ENCODE data around the gene FBXO3. TPM values are rescaled to one million over a fixed set of nuclear protein-coding genes. Genes with fewer than 3 reads are reported as not detected.
"Not testable (repeated sequence)": the region's sequence is repeated elsewhere in the genome, so short reads cannot be mapped to it uniquely, and the experiment has no call there.

Gene FBXO3
- total RNA-seq, 6 experiments from 2014 or later: 25.3 to 30.0 (median 27.3) TPM

DNA sequence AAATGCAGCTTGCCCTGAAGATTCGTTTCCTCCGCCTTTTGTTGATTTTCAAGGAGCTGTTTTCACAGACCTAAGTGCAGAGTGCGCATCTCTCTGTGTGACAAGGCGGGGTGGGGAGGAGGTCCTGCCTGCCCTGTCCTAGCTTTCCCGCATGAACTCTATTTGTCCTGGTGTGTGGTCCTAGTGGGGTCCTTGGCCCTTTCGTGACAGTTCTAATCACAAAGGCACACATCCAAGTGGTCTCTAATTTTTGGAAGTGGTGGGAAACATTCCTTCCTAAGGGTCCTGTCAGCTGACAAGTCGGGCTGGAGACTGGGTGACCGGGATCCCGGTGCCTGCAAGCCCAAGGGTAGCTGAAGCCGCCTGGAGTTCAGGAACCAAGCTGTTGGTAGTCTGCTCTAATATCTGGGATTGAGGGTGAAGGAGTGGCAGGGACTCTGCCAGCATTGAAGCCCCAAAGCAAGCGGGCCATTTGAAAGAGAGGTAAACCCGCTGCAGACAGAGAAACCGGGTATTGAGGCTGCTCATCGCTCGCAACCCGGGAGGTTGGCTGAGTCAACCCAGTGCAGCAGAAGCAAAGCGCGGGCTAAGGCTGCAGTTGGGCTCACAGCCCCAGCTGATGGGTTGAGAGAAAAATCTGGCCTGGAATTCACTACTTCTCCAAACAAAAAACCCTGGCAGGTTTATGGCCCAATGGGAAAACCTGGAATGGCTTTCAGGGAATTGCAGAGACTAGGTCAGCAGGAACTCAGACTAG, 28.1 kb upstream of the FBXO3 start:
- TF ChIP-seq, protein P1, sequence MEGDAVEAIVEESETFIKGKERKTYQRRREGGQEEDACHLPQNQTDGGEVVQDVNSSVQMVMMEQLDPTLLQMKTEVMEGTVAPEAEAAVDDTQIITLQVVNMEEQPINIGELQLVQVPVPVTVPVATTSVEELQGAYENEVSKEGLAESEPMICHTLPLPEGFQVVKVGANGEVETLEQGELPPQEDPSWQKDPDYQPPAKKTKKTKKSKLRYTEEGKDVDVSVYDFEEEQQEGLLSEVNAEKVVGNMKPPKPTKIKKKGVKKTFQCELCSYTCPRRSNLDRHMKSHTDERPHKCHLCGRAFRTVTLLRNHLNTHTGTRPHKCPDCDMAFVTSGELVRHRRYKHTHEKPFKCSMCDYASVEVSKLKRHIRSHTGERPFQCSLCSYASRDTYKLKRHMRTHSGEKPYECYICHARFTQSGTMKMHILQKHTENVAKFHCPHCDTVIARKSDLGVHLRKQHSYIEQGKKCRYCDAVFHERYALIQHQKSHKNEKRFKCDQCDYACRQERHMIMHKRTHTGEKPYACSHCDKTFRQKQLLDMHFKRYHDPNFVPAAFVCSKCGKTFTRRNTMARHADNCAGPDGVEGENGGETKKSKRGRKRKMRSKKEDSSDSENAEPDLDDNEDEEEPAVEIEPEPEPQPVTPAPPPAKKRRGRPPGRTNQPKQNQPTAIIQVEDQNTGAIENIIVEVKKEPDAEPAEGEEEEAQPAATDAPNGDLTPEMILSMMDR (IDR thresholded peaks at IDR 0.05): no peak
- Mint-ChIP-seq H3K9me3 (no peaks in the 10 kb centered on the region), H3K27ac (no peak overlapping the region; the same call in 1 of the 2 replicates), H3K4me3 (peak overlapping the region; percentile 82), H3K27me3 (ENCODE audit: insufficient read depth) (peaks cover 24% of the 10 kb centered on the region), H3K4me1 (ENCODE audit: low read depth) (peaks cover 16% of the 10 kb centered on the region), H3K36me3 (ENCODE audit: low read depth) (no peaks in the 10 kb centered on the region)
- DNase-seq: peak; percentile 80

DNA sequence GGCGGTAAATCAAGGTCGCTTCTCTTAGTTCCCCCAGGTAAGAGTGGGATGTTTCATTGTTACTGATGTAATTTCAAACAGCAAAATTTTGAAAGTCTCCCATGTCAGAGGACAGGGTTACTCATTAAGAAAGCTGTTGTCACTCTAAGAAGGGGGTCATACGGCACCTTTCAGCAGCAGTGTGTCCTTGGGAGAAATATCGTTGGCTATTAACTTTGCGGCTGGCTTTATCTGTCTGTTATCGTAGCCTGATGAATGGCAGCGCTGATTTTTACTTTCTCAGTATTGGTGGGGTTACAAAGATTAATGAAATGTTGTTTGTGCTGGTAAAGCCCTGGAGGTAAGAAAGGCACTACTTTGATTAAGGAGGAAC, 27.5 kb upstream of the FBXO3 start:
- peak overlapping the region; percentile 82 for H3K4me3 Mint-ChIP-seq
- H3K4me1 Mint-ChIP-seq (ENCODE audit: low read depth): peaks cover 16% of the 10 kb centered on the region
- H3K36me3 Mint-ChIP-seq (ENCODE audit: low read depth): no peaks in the 10 kb centered on the region
- no peak for DNase-seq
- TF ChIP-seq, protein P1 (IDR thresholded peaks at IDR 0.05): no peak
- H3K9me3 Mint-ChIP-seq: no peaks in the 10 kb centered on the region
- H3K27ac Mint-ChIP-seq: no peak overlapping the region
- H3K27me3 Mint-ChIP-seq (ENCODE audit: insufficient read depth): peaks cover 28% of the 10 kb centered on the region

DNA sequence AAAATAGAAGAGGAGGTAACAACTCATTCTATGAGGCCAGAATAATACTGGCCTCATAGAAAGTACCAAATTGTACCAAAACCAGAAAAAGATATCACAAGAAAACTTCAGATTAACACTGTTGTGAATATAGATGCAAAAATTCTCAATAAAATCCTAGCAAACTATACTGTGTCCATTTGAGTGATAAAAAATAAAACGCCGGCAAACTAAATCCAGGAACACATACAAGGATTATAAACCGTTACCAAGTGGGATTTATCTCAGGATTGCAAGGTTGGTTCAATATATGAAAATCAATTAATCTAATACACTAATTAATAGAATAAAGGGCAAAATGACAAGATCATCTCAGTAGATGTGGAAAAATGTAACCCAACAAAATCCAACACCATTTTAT, 23.6 kb upstream of the FBXO3 start:
- TF ChIP-seq, protein P1 (IDR thresholded peaks at IDR 0.05): no peak
- DNase-seq: no peak
- Mint-ChIP-seq H3K4me3 (no peak overlapping the region), H3K9me3 (peaks cover 5% of the 10 kb centered on the region; the same call in 1 of the 2 replicates), H3K36me3 (ENCODE audit: low read depth) (peaks cover 5% of the 10 kb centered on the region; the same call in 1 of the 2 replicates), H3K4me1 (ENCODE audit: low read depth) (peaks cover 16% of the 10 kb centered on the region), H3K27me3 (ENCODE audit: insufficient read depth) (peaks cover 37% of the 10 kb centered on the region), H3K27ac (no peak overlapping the region)

DNA sequence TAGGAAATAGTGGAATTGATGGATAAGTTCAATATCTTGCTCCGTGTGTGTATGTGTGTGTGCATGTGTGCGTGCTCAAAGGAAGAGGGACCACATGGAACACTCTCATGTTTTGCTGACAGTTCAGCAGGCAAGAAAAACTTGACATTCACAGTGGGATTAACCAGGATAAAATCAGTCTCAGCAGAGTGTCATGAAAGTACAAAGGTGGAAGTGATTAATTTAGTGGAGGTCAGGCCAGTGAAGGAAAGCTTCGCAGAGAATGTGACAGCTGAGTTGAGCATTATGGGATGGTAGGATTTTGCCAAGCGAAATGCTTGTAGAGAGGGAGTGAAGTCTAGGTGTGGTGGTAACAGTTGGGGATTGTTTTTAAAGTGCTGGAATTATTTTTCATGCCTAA, 15.7 kb upstream of the FBXO3 start:
- no peak for DNase-seq
- Mint-ChIP-seq H3K27ac (no peak overlapping the region), H3K9me3 (peaks cover 5% of the 10 kb centered on the region; the same call in 1 of the 2 replicates), H3K4me1 (ENCODE audit: low read depth) (no peaks in the 10 kb centered on the region), H3K4me3 (no peak overlapping the region), H3K27me3 (ENCODE audit: insufficient read depth) (peaks cover 26% of the 10 kb centered on the region), H3K36me3 (ENCODE audit: low read depth) (peaks cover 5% of the 10 kb centered on the region; the same call in 1 of the 2 replicates)
- TF ChIP-seq, protein P1 (IDR thresholded peaks at IDR 0.05): no peak

DNA sequence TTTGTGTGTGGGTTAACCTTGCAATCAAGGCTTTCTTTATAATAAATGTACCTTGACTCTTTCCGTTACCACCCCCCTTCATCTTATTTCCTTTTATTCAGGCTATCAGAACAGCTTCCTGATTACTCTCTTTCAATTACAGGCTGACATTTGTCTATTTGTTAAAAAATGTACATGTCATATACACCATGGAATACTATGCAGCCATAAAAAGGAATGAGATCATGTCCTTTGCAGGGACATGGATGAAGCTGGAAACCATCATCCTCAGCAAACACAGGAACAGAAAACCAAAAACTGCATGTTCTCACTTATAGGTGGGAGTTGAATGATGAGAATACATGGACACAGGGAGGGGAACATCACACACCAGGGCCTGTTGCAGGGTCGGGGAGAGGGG, 13.8 kb upstream of the FBXO3 start:
- H3K27me3 Mint-ChIP-seq (ENCODE audit: insufficient read depth): peaks cover 22% of the 10 kb centered on the region
- not testable (repeated sequence) for H3K9me3 Mint-ChIP-seq; H3K36me3 Mint-ChIP-seq (ENCODE audit: low read depth); H3K4me3 Mint-ChIP-seq; H3K4me1 Mint-ChIP-seq (ENCODE audit: low read depth); DNase-seq; H3K27ac Mint-ChIP-seq

DNA sequence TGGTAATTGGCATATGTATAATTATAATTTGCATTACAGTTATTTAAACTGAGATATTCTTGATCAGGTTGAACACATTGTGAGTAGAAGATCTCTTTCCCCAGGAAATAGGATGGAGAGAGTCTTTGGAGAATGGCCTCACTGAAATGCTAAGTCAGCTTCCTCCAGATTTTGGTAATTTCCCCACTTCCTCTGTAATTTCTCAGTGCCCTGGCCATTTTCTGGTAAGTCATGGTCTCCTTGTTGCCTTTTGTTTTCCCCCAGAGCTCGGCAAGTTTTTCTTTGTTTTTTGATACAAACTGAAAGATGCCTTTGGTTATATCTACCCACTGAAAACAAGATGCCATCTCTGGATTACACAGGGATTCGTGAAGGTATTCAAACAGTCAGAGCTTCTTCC, 12.8 kb upstream of the FBXO3 start:
- Mint-ChIP-seq H3K9me3 (no peaks in the 10 kb centered on the region), H3K27me3 (ENCODE audit: insufficient read depth) (peaks cover 17% of the 10 kb centered on the region), H3K4me1 (ENCODE audit: low read depth) (no peaks in the 10 kb centered on the region), H3K36me3 (ENCODE audit: low read depth) (no peaks in the 10 kb centered on the region), H3K27ac (no peak overlapping the region), H3K4me3 (no peak overlapping the region)
- DNase-seq: no peak
- TF ChIP-seq, protein P1 (IDR thresholded peaks at IDR 0.05): no peak

All from HFFc6 (cell line).